ENCODE data around the gene CPNE2.
A peak's percentile ranks its signal among the peaks of the same experiment; 100 is the strongest.
"Not testable (repeated sequence)": the region's sequence is repeated elsewhere in the genome, so short reads cannot be mapped to it uniquely, and the experiment has no call there.

Gene CPNE2

DNA sequence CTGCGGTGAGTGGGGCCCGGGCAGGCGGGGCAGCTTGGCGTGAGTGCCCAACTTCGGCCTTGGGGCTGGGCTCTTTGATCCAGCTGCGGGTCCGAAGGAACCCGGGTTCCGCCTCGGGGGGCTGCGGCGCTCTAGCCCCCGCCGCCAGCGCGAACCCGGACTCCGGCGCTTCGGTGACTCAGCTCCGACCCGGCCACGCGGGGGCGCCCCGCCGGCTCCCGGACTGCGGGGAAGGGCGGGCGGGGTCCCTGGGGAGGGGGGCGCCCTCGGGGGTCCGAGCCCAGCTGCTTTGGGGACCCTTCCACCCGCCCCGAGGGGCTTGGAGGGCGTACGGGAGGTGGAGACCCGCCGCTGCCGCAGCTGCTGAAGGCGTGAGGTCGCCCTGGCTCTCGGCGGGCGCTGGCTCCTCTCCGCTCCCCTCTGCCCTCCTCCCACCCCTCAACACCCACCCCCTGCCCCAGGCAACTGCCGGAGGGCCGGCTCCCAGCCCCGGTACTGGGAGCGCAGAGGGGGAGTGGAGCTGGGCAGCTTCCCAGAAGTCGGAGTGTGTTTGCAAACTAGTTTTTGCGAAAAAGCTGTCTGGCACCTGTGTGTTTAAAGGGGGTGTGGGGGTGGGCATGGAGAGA, 516 bp downstream of the CPNE2 start:
- peak; percentile 51 for DNase-seq
- in situ Hi-C loops (cut with HindIII; ENCODE audit: low pct_ligation_motif_present, low pct_unique_long_range_greater_than_20kb, low sequenced_read_pairs): no loop called here

- in situ Hi-C loops (cut with HindIII; ENCODE audit: low pct_ligation_motif_present, low pct_unique_long_range_greater_than_20kb, low sequenced_read_pairs): no loop called here
- DNase-seq: no peak
Observed at GRCh38 chr16:57093666-57094564, 1.5 kb downstream of the CPNE2 start.

- no peak for DNase-seq
- in situ Hi-C loops (cut with HindIII; ENCODE audit: low pct_ligation_motif_present, low pct_unique_long_range_greater_than_20kb, low sequenced_read_pairs): no loop called here
Observed at GRCh38 chr16:57094911-57095310, 2.5 kb downstream of the CPNE2 start.

DNA sequence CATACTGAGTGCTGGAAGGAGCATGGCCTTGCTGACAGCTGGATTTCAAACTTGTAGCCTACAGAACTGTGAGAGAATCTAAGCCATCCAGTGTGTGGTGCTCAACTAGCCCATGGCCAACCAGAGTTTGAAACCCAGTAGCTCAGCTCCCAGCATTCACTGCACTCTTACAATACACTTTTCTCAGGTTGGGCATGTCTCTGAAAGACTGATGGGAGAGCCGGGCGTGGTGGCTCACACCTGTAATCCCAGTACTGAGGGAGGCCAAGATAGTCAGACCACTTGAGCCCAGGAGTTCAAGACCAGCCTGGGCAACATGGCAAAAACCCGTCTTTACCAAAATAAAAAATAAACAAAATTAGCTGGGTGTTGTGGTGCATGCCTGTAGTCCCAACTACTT, 3.8 kb downstream of the CPNE2 start:
- no peak for DNase-seq
- in situ Hi-C loops (cut with HindIII; ENCODE audit: low pct_ligation_motif_present, low pct_unique_long_range_greater_than_20kb, low sequenced_read_pairs): no loop called here

DNA sequence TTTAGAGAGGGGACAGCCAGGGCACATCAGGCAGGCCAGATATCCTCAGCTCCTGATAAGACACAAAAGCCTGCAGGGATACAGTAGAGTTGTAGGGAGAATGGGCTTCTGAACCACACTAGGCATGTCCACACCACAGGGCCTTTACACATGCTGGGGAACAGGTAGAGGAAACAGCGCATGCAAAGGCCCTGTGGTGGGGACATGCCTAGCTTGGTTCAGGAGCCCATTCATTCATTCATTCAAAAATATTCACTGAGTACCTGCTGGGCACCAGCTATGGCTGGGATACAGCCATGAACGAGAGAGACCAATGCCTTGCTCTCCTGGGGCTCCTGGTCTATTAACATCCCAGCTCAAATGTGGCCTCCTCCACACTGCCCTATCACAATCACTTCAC, 4.4 kb downstream of the CPNE2 start:
- in situ Hi-C loops (cut with HindIII; ENCODE audit: low pct_ligation_motif_present, low pct_unique_long_range_greater_than_20kb, low sequenced_read_pairs): no loop called here
- DNase-seq: no peak

GRCh38 chr16:57098188-57098841, 5.9 kb downstream of the CPNE2 start:
- DNase-seq: no peak
- in situ Hi-C loops (cut with HindIII; ENCODE audit: low pct_ligation_motif_present, low pct_unique_long_range_greater_than_20kb, low sequenced_read_pairs): no loop called here

DNA sequence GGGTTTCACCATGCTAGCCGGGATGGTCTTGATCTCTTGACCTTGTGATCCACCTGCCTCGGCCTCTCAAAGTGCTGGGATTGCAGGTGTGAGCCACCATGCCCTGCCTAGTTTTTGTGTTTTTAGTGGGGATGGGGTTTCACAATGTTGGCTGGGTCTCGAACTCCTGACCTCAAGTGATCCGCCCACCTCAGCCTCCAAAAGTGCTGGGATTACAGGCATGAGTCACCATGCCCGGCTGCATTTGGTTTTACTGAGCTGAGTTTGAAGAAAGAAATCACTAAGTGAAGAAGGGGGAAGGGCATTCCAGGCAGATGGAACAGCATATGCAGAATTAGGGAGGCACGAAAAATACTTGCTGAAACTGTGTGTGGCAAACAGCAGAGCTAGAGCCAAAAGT, 7.6 kb downstream of the CPNE2 start:
- peak; percentile 23 for DNase-seq

DNA sequence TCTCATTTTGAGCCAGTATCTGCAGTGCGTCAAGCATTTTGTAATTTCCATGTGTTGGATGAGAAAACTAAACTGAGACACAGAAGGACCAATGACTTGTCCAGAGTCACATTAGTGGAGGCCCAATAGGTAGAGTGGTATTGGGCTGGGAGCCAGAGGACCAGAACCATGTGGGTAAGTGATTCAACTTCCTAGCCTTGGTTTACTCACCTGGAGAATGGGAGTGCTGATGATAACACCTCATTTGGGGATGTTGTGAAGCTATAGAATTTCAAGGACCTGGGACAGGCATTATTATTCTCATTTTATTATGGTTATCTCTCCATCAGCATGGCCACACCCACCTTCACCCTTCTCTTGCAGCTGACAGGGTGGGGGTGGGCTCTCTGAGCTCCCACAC, 8.1 kb downstream of the CPNE2 start:
- in situ Hi-C loops (cut with HindIII; ENCODE audit: low pct_ligation_motif_present, low pct_unique_long_range_greater_than_20kb, low sequenced_read_pairs): no loop called here
- DNase-seq: no peak

More for the DNA sequence above, 7.6 kb downstream of the CPNE2 start:
- in situ Hi-C loops (cut with HindIII; ENCODE audit: low pct_ligation_motif_present, low pct_unique_long_range_greater_than_20kb, low sequenced_read_pairs): not testable (repeated sequence)

DNA sequence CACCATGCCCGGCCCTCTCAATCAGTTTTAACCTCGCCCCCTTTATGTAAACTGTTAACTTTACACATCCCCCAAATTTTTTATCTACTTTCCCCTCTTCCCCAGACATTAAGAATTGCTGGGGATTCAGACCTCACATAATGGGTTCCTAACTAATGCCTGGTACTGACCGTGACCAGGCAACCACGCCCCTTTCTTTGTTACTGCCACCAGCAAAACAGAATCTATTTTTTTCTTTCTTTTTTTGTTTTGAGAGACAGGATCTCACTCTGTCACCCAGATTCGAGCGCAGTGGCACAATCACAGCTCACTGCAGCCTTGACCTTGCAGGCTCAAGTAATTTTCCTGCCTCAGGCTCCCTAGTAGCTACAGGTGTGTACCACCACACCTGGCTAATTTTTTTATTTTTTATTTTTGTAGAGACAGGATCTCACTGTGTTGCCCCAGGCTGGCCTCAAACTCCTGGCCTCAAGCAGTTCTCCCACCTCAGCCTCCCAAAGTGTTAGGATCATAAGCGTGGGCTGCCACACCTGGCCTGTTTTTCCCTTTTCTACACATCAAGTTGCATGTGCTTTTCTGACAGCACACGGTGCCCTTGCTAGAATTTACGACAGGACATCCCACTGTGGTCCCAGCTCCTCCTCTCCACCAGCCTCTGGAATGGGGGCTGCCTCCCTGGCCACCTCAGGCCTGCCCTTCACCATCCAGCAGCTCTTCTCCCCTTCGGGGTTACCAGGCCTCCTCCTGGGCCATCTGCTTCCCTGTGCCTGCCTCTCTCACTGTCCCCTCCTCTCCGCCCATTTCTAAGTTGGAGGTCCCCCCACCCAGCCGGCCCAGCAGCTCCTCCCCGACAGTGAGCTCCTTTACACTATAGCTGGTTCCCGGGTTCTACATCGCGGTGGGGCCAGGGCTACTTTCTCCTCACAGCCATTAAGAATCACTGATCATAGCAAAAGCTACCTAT, 10.8 kb downstream of the CPNE2 start:
- no peak for DNase-seq
- in situ Hi-C loops (cut with HindIII; ENCODE audit: low pct_ligation_motif_present, low pct_unique_long_range_greater_than_20kb, low sequenced_read_pairs): no loop called here

- in situ Hi-C loops (cut with HindIII; ENCODE audit: low pct_ligation_motif_present, low pct_unique_long_range_greater_than_20kb, low sequenced_read_pairs): no loop called here
Observed at GRCh38 chr16:57104706-57105105, 12.3 kb downstream of the CPNE2 start.

DNA sequence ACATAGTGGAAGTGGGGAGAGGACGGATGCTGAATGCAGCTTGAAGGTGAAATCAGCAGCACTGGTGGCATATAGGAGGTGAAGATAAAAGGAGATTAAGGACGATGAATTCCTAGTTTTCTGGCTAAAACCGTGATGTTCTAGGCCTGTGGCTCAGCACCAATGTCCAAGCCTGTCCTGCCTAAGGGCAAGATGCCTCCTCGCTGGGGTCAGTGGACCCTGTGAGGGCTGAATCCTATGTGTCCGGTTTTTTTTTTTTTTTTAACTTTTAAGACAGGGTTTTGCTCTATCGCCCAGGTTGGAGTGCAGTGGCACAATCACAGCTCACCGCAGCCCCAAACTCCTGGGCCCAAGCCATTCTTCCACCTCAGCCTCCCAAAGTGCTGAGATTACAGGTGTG, 12.8 kb downstream of the CPNE2 start:
- in situ Hi-C loops (cut with HindIII; ENCODE audit: low pct_ligation_motif_present, low pct_unique_long_range_greater_than_20kb, low sequenced_read_pairs): no loop called here
- no peak for DNase-seq

More at GRCh38 chr16:57104706-57105105, 12.3 kb downstream of the CPNE2 start:
- no peak for DNase-seq

GRCh38 chr16:57106767-57107166, 14.4 kb downstream of the CPNE2 start:
- in situ Hi-C loops (cut with HindIII; ENCODE audit: low pct_ligation_motif_present, low pct_unique_long_range_greater_than_20kb, low sequenced_read_pairs): no loop called here
- no peak for DNase-seq

- in situ Hi-C loops (cut with HindIII; ENCODE audit: low pct_ligation_motif_present, low pct_unique_long_range_greater_than_20kb, low sequenced_read_pairs): no loop called here
Observed at GRCh38 chr16:57107321-57107922, 15.0 kb downstream of the CPNE2 start.

GRCh38 chr16:57108432-57108831, 16.0 kb downstream of the CPNE2 start:
- in situ Hi-C loops (cut with HindIII; ENCODE audit: low pct_ligation_motif_present, low pct_unique_long_range_greater_than_20kb, low sequenced_read_pairs): no loop called here
- DNase-seq: no peak

More at GRCh38 chr16:57107321-57107922, 15.0 kb downstream of the CPNE2 start:
- no peak for DNase-seq

GRCh38 chr16:57109259-57110105, 17.1 kb downstream of the CPNE2 start:
- in situ Hi-C loops (cut with HindIII; ENCODE audit: low pct_ligation_motif_present, low pct_unique_long_range_greater_than_20kb, low sequenced_read_pairs); DNase-seq: not testable (repeated sequence)

DNA sequence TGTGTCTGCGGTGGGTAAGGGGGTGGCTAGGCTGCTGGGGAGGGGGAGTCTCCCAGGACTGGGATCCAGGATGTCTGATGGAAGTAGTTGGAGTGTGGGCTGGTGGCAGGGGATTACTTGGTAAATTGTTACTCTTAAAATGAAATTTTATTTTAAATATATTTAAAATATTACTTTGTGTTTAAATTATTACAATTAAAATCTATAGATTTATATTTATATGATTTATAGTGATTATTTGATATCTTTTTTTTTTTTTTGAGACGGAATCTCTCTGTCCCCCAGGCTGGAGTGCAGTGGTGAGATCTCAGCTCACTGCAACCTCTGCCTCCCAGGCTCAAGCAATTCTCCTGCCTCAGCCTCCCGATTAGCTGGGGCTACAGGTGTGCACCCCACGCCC, 18.6 kb downstream of the CPNE2 start:
- in situ Hi-C loops (cut with HindIII; ENCODE audit: low pct_ligation_motif_present, low pct_unique_long_range_greater_than_20kb, low sequenced_read_pairs): no loop called here
- no peak for DNase-seq

GRCh38 chr16:57111420-57111819, 19.0 kb downstream of the CPNE2 start:
- in situ Hi-C loops (cut with HindIII; ENCODE audit: low pct_ligation_motif_present, low pct_unique_long_range_greater_than_20kb, low sequenced_read_pairs): no loop called here
- DNase-seq: no peak

Measured in ACHN (cell line).